ENCODE data around the gene SPOCK1.

SPOCK1 gene

DNA sequence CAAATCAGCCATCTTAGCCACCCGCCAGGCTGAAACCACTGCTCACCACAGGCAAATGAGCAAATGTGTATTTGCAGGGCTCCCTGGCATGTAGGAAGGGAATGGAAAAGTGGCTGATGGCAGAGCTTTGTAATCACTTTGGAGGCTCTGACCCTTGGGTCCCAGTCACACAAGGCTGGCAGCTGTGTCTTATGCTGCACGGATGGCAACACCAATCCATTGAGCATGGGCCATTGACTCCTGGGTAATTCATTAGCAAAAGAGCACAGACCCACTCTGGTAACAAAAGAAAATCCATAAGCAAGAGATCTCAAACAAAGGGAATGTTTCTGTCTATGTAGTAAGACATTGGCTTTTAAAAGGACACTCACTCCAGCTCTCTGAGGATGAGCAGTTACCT lies 57.6 kb downstream of the SPOCK1 start:
- no peak for DNase-seq (ENCODE audit: low spot score)

DNA sequence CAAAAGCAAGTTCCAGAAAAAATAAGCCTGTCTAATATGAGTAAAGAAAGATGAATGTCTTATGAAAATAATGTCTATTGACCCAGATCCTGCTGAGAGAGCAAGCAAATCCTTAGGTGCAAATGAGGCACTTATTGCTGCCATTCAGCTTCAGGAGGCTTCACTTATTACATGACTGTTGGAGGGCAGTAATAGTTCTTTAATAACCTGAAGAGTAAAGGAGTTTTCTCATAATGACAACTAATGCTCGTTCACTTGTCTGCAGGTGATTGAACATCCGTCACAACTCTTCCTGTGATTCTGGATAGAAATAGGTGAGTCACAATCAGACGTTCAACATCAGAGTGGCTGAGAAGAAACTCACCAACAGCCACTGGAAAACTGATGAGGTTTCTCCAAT lies 58.3 kb downstream of the SPOCK1 start:
- DNase-seq (ENCODE audit: low spot score) = no peak

DNA sequence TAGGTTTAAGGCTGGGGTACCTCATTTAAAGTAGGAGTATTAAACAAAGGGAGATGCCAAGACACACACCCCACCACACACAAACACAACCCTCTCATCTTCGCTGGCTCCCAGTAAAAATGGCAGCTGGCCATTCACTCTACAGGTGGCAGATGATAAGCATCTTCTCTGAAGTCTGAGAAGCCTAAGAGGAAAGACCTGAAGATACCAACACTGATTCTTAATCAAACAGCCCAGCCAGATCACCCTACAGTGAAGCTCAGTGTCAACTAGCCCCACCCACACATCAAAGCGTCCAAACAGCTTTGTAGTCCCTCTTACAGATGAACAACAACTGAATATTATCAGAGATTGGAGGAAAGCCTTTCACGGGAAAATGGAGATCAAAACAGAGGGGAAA lies 59.5 kb downstream of the SPOCK1 start:
- no peak for DNase-seq (ENCODE audit: low spot score)

DNA sequence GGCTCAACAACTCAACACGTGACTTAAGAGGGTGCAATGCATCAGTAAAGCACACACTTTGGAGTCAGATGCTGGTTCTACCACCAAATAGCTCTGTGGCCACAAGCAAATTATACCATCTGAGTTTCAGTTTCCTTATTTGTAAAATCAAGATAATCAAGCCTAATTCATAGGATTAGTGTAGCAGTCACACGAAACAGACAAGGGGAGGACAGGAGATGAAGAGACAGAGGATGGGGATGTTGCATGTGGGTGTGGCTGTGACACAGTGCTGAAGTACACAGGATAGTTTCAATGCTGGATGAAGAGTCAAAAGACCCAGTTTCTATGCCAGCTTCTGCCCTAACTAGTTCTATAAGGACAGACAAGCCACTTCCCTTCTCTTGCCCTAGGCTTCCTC lies 60.2 kb downstream of the SPOCK1 start:
- DNase-seq (ENCODE audit: low spot score) = no peak

DNA sequence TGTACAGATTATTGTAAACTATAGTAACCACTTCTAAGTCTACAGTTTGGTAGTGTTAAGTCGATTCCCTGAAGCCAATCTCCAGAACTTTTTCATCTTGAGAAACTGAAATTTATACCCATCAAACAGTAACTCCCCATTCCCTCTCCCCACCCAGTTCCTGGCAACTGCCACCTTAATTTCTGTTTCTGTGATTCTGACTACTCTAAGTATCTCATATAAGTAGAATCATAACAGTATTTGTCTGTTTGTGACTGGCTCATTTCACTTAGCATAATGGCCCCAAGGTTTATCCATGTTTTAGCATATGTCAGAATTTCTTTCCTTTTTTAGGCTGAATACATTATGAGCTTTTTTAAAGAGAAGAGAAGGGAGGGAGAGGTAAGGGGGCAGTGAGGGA lies 61.4 kb downstream of the SPOCK1 start:
- no peak for DNase-seq (ENCODE audit: low spot score)

DNA sequence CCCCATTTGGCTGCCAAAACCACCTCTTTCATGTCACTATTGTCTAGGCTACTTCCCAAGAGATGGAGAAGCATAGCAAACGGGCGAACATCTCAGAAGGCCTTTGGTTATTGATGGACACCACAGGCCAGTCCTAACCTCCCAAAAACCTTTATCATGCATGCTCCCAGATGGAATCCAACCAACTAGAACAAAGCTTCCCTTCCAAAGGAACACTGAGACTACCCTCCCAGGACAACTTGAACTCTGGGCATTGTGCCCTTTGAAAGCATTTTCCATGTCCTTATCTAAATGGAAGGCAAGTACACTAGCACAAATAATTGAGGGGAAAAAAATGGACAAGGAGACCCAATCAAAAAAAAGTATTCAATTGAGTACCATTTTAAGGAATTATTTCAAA lies 65.6 kb downstream of the SPOCK1 start:
- no peak for DNase-seq (ENCODE audit: low spot score)

DNA sequence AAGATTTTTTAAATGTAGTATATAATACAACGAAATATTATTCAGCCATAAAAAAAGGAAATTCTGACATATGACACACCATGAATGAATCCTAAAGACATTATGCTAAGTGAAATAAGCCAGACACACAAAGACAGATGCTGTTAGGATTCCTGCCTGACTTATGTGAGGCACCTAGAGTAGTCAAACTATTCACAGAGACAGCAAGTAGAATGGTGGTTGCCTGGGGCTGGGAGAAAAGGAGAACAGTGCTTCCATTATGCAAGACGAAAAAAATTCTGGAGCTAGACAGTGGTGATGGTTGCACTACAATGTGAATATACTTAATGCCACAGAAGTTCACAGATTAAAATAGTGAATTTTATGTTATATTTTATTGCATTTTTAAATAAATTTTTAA lies 66.8 kb downstream of the SPOCK1 start:
- DNase-seq (ENCODE audit: low spot score) = no peak

DNA sequence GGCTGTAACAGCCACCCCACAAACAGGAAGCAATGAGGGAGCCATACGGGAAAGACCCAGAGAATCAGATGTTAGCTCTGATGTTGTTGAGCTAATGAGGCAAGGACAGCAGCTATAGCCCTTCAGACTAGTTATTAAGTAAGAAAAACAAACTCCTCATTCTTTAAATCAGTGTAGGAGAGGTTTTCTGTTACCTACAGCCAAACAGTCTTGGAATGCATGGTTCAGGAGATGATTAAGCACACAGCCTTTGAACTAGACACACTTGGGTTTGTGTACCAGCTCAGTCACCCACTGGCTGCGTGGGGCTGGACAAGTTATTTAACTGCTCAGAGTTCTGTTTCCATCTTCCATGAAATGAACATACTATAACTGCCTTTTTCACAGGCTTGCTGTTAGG lies 68.1 kb downstream of the SPOCK1 start:
- DNase-seq (ENCODE audit: low spot score) = no peak

DNA sequence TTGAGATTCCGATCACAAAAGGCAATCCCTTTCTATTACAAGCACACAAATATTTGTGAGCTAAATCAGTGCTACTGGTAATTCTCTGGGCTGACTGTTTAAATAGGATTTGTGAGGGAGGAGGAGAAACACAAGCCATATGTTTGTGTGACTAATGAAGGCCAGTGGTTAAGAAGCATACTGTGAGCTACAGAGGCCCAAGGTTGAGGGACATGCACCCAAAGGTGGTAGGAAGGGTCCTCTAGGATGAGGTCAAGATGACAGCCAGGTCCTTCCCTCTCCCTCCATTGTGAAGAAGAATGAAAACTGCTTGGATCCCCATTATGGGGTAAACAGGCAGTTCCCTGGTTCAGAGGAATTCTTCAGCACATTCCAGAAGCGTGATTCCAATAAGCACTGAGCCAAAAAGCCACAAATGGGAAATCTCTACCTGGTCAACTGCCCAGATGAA lies 83.9 kb downstream of the SPOCK1 start:
- DNase-seq (ENCODE audit: low spot score) = no peak

DNA sequence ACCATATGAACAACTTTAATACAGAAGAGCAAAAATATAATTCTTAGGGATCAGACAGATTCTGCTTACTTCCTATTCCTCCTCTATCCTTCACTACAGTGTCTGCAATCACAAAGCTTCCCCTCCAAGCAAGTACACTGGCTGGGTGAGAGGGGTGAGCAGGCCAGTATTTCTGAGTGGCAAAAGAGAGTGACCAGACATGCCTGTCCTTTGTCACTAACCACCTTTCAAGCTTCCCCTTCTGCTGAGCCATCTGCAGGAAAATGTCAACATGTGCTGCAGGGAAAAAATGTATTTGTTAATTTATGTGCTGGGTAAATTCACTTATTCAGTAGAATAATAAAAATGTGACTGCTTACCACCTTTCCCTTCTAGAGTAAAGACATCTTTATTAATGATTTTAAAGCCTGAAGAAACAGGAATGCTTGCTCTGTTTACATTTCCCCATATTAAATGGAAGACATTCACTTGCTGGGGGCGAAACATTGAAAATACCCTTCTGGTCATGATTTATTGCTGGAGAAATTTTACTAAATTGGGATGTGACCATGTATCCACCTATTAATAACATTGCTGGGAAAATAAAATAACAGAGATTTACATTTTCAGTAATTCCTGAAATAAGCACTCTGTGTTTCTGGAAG lies 84.9 kb downstream of the SPOCK1 start:
- no peak for DNase-seq (ENCODE audit: low spot score)

DNA sequence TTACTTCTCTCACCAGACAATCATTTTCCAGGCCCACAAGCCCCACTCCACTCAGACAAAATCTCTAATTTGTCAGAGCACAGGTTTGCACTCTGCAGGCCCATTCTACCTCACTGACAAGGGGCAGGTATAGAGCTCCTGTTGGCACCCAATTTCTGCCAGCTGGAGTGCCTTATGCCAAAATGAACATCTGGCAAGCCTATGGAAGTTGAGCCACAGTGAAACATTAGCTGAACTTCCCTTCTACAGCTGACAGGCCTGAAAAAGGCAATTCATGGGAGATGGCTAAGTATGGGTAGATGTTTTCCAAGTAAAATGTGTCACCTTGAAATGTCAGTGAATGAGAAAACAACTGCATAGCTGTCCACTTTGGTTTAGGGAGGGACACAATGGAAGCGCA lies 87.0 kb downstream of the SPOCK1 start:
- DNase-seq (ENCODE audit: low spot score) = no peak

DNA sequence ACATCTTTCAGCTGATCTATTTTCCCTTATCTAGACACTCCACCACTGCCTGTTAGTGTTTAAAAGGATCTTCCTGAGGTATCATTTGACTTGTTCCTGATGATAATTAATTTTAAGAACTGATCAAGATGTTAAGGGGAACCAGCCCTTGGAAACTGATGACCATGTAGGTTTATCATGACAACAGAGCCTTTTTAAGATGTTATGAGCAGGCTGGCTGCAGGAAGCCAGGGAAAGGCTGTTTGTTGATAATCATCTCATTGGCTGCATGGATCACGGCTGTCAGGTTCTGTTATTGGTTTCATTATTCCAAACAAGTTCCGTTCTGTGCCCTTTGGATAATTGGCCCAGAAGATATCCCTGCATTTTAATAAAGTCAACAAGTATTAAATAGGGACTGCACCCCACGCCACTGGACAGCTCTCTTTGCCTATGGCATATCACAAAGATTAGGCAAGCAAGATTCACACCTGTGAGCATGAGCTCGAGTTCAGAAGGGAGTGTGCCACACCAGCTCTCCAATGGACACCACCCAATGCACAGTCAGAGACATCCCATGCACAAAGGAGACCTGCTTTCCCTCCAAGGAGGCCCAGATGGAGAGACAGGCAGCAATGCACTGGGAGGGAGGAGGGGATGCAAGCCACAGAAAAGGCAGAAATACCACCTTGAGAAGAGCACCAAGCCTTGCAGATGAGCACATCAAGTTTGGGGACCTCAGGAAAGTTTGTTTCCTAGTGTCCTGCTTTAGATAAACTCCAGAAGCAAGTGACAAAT lies 88.7 kb downstream of the SPOCK1 start:
- no peak for DNase-seq (ENCODE audit: low spot score)

DNA sequence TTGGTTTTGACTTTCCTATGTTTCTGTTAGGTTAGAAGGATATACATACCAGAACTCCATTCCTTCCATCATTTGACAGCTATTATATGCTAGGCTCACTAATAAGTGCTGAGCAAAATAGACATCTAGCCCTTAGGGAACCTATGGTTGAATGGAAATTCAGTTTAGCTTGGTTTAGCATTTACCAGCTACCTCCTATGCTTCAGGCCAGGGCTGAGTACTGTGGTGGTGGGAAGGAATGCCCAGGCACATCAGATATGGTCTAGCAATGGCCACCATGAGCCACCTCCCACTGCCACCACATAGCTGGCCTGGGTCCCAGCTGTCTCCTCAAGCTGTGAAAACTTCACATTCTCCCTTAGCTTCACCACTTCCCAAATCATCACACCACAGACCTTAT lies 89.4 kb downstream of the SPOCK1 start:
- no peak for DNase-seq (ENCODE audit: low spot score)

DNA sequence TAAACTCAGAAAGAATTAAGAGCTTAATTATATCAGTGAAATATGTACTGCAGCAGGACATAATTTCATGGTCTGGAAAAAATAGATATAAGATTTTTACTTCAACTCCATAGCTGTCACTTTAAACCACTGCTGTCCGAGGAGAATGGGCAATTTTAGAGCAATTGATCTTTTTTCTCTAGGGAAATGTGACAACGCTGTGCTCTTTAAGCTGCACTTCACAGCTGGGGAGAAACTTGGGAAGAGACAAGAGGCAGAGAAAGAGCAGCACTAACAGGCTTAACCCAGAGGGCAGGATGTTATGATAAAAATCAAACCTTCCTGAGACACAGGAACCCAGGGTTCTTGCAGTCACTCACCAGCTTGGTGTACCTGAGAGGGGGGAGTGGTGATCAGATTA lies 92.0 kb downstream of the SPOCK1 start:
- no peak for DNase-seq (ENCODE audit: low spot score)

DNA sequence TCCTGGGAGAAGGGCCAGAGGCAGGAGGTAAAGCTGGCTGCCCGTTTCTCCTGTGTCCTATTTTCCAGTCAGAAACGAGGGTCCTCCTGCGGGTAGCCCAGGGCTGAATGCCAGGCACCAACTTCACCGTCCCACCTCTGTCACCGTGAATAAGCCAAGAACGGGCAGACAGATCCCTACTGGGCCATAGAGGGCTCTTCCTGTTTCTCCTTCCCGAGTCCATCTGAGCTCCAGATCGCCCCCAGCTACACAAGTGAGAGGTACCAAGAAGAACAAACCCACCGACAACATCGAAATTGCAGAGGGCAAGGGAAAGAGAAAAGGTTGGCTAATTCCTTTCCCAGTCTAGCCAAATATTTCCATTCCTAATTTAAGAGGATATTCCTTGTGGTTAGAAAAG lies 93.7 kb downstream of the SPOCK1 start:
- no peak for DNase-seq (ENCODE audit: low spot score)

DNA sequence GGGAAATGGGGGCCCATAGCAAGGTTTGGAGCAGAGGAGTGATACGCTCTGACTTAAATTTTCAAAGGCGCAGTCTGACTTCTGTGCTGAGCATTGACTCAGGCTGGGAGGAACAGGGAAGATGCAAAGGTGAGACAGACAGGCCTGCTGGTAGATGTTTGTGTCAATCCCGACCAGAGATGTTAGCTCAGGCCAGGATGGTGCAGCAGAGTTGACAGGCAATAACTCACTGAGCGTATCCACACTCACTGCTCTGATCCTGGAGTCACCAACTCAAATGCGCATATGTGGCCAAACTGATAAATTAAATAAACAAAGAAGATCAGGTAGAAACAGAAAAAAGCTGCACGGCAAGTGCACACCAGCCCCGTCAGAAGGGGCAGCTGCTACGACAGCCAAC lies 95.3 kb downstream of the SPOCK1 start:
- no peak for DNase-seq (ENCODE audit: low spot score)

DNA sequence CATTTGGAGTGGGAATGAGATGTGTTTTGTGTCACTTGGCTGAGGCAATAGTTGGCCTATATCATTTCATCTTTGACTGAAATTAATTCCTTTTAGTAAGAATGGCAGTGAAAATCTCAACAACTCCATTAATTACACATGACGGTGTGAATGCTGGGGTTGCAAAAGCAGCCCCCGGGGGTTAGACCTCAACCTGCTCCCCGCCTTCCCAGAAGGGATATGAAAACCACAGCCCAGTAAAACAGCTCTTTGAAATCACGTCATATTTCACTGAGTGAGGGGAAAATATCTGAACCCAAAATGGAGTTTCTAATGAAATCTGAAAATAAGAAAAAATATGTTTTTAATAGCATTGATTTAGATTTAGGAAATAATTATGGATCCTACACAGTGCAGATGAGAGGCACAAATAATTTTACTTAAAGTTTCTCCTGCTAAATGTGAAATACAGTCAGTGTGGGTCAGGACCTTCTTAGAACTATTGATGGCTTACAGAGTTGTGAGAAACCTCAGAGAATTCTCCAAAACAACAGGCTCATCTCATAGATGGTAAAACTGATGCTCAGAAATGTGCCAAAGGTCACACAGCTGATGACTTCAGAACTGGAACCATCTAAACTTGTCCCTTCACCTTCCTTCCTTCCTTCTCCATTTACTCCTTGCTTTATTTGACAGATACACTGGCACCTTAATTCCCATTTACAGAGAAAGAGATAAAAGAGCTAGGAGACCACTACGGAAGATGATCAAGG lies 96.5 kb downstream of the SPOCK1 start:
- DNase-seq (ENCODE audit: low spot score) = no peak

DNA sequence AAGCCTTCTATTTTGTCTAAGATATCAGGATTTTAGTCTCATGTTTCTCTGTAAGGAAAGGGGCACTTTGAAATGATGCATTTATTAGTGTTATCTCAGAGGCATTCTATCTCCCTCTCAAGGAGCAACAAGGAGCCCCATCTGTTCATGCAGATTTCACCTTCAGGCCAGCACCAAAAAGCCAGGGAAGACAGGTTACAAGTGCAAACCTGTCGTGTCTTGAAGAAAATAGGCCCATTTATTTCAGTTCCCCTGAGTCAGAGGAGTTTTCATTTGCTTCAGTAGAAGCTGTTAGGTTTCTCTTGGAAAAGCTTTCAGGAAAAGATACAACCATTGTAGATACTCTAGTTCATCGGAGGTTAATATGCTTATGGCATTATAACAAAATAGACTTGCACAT lies 97.2 kb downstream of the SPOCK1 start:
- DNase-seq (ENCODE audit: low spot score) = no peak

DNA sequence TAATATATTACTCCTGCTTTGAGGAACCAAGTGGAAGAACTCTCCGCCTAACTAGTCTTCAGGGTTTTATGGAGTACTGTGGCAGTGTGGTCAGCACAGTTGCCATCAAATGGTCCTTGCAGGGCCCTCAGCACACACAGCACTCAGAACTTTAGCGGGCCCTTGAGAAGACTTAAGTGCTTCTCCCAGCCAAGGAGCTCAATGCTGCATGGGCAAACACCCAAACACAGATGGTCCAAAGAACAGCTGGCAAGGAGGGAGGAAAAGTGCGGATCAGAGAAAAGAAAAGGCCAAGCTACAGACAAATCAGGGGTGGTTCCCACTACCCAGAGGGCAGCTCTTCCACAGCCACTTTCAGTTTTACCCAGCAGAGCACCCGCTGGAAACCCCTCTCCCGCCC lies 98.6 kb downstream of the SPOCK1 start:
- DNase-seq (ENCODE audit: low spot score) = no peak

DNA sequence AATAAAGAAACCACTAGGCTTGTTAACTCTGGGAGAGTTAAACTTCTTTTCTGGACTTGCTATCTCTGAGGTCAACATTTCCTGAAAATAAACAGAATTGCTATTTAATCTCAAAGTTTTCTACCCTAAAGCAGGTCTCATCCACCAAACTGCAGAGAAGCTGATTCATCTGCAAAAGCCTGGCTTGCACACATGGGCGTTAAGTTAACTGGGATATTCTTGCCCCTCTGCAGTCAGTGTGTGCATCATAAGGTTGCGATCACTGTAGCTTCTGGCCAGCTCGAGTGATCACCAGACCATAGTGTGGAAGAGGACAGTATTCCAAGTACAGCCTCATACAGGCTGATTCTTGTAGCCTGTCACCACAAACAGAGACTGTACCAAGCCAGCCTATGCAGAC lies 99.2 kb downstream of the SPOCK1 start:
- no peak for DNase-seq (ENCODE audit: low spot score)

DNA sequence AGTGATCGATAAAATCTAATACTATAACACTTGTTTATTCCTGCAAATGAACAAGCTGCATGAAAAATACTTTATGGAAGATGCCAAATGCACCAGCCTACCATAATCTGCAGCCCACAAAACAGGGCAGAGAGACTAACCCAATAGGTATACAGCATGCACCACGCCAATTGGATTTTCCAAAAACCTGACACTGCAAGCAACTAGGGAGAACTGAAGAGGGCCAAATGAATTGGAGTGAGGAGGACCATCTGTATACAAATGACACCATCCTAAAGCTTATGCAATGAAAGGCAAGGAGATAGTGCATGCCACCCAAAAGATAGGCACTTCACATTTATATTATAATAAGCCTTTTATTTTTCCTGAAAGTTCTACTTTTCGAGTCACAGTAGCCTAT lies 100.4 kb downstream of the SPOCK1 start:
- no peak for DNase-seq (ENCODE audit: low spot score)

DNA sequence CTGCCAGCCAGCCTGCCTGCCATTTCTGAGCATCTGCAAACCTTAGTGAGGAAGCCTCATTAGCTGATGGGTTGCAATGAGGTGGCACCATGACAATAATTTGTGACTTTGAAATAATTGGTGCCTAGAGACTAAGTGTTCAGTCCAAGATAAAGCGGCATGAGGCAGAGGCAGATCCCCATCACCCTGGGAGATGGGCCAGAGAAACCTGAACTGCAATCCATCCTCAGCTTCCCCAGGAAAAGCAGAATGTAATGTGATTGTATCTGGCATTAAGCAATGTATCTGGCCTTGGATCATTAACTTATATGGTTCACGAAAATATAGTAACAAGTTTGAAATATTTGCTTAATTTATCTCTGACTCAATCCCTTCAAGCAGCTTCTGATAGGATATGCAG lies 101.0 kb downstream of the SPOCK1 start:
- DNase-seq (ENCODE audit: low spot score) = no peak
